H9 (cell line): Measurements from ENCODE around the gene MGA. TPM values are rescaled to one million over a fixed set of nuclear protein-coding genes. Genes with fewer than 3 reads are reported as not detected.

ENCODE experiments used
- DNase-seq: peaks from one replicate; pipeline ENCODE4 v3.0.0-alpha.2; 2017
- H2AFZ ChIP-seq: one replicate; pipeline ENCODE4 v1.6.1; 2013; ENCODE audit warnings: mild to moderate bottlenecking, low read length, control low read depth, moderate library complexity
- H2AK5ac ChIP-seq: 2 replicates; pipeline ENCODE4 v1.6.1; 2013; ENCODE audit warnings: low read length, control low read depth, mixed read lengths; ENCODE audit not compliant: insufficient read length
- H2BK120ac ChIP-seq: one replicate; pipeline ENCODE4 v1.6.1; 2013; ENCODE audit warnings: low read depth, mild to moderate bottlenecking, low read length, control low read depth, inconsistent platforms; ENCODE audit not compliant: poor library complexity, severe bottlenecking
- H2BK12ac ChIP-seq: 2 replicates; pipeline ENCODE4 v1.6.1; 2013; ENCODE audit warnings: low read length, control low read depth, mixed read lengths, low read depth; ENCODE audit not compliant: insufficient read length
- H2BK15ac ChIP-seq: 2 replicates; pipeline ENCODE4 v1.6.1; 2013; ENCODE audit warnings: low read depth, low read length, control low read depth
- H2BK20ac ChIP-seq: one replicate; pipeline ENCODE4 v1.6.1; 2013; ENCODE audit warnings: low read depth, mild to moderate bottlenecking, low read length, control low read depth, inconsistent platforms; ENCODE audit not compliant: poor library complexity, severe bottlenecking
- H2BK5ac ChIP-seq: 2 replicates; pipeline ENCODE4 v1.6.1; 2013; ENCODE audit warnings: low read length, control low read depth, mixed read lengths; ENCODE audit not compliant: insufficient read length
- H3K14ac ChIP-seq: 2 replicates; pipeline ENCODE4 v1.6.1; 2013; ENCODE audit warnings: low read length, control low read depth; ENCODE audit not compliant: insufficient read depth
- H3K18ac ChIP-seq: 2 replicates; pipeline ENCODE4 v1.6.1; 2013; ENCODE audit warnings: low read depth, mild to moderate bottlenecking, mixed read lengths, low read length, control low read depth; ENCODE audit not compliant: insufficient read length
- H3K23ac ChIP-seq: 2 replicates; pipeline ENCODE4 v1.6.1; 2013; ENCODE audit warnings: low read length, control low read depth, mixed read lengths, low read depth; ENCODE audit not compliant: insufficient read length
- H3K23me2 ChIP-seq: 2 replicates; pipeline ENCODE4 v1.6.1; 2013; ENCODE audit warnings: low read depth, mild to moderate bottlenecking, mixed read lengths, low read length, control low read depth; ENCODE audit not compliant: insufficient read length, poor library complexity, severe bottlenecking
- H3K27ac ChIP-seq: 2 replicates; pipeline ENCODE4 v1.5.1; 2013; ENCODE audit warnings: low read length, control low read depth, mixed read lengths, low read depth; ENCODE audit not compliant: insufficient read length
- H3K27me3 ChIP-seq: 2 replicates; pipeline ENCODE4 v1.6.1; 2013; ENCODE audit warnings: low read length, control low read depth, inconsistent platforms; ENCODE audit not compliant: insufficient read depth
- H3K4ac ChIP-seq: 2 replicates; pipeline ENCODE4 v1.6.1; 2013; ENCODE audit warnings: low read depth, mild to moderate bottlenecking, control low read depth, inconsistent platforms, low read length, moderate library complexity
- H3K4me1 ChIP-seq: 2 replicates; pipeline ENCODE4 v1.6.1; 2013; ENCODE audit warnings: low read length, control low read depth, inconsistent platforms; ENCODE audit not compliant: insufficient read depth
- H3K4me2 ChIP-seq: 2 replicates; pipeline ENCODE4 v1.6.1; 2013; ENCODE audit warnings: low read length, control low read depth, mixed read lengths; ENCODE audit not compliant: insufficient read length, insufficient read depth
- H3K56ac ChIP-seq: 2 replicates; pipeline ENCODE4 v1.6.1; 2013; ENCODE audit warnings: low read depth, mild to moderate bottlenecking, mixed read lengths, low read length, control low read depth; ENCODE audit not compliant: insufficient read length
- H3K79me1 ChIP-seq: 2 replicates; pipeline ENCODE4 v1.6.1; 2013; ENCODE audit warnings: low read depth, mild to moderate bottlenecking, moderate library complexity, low read length, control low read depth, inconsistent platforms; ENCODE audit not compliant: insufficient read depth, poor library complexity, severe bottlenecking
- H3K79me2 ChIP-seq: 2 replicates; pipeline ENCODE4 v1.6.1; 2013; ENCODE audit warnings: low read length, control low read depth, inconsistent platforms; ENCODE audit not compliant: insufficient read depth
- H3K9ac ChIP-seq: 2 replicates; pipeline ENCODE4 v1.6.1; 2013; ENCODE audit warnings: low read length, control low read depth, mixed read lengths; ENCODE audit not compliant: insufficient read length; ENCODE audit errors: extremely low read depth
- H3K9me3 ChIP-seq: one replicate; pipeline ENCODE4 v1.6.1; 2013; ENCODE audit warnings: low read depth, low read length, inconsistent platforms; ENCODE audit not compliant: control insufficient read depth
- H3T11ph ChIP-seq: one replicate; pipeline ENCODE4 v1.6.1; 2013; ENCODE audit warnings: mild to moderate bottlenecking, low read length, control low read depth, inconsistent platforms
- H4K20me1 ChIP-seq: one replicate; pipeline ENCODE4 v1.6.1; 2013; ENCODE audit not compliant: control insufficient read depth, insufficient read length, insufficient read depth
- H4K5ac ChIP-seq: 2 replicates; pipeline ENCODE4 v1.6.1; 2013; ENCODE audit warnings: low read depth, mild to moderate bottlenecking, mixed read lengths, low read length, control low read depth; ENCODE audit not compliant: insufficient read length
- H4K8ac ChIP-seq: replicated peaks from 2 replicates; pipeline ENCODE4 v1.6.1; 2013; ENCODE audit warnings: low read length, control low read depth, mixed read lengths, low read depth; ENCODE audit not compliant: insufficient read length
- H4K91ac ChIP-seq: 2 replicates; pipeline ENCODE4 v1.6.1; 2013; ENCODE audit warnings: low read depth, mild to moderate bottlenecking, moderate library complexity, mixed read lengths, low read length, control low read depth; ENCODE audit not compliant: insufficient read length
- H3K27ac Mint-ChIP-seq, 3 experiments: 2 replicates in 2 of 3; 3 replicates in 1 of 3; pipeline ENCODE4 v1.8.0; 2020 to 2021; ENCODE audit warnings: mixed read lengths in 3 of 3, mild to moderate bottlenecking in 1 of 3, moderate library complexity in 1 of 3
- H3K27me3 Mint-ChIP-seq: 2 replicates; pipeline ENCODE4 v1.8.0; 2021; ENCODE audit warnings: low read depth, mild to moderate bottlenecking, moderate library complexity, mixed read lengths
- H3K36me3 Mint-ChIP-seq, 3 experiments: 2 replicates in 2 of 3; 3 replicates in 1 of 3; pipeline ENCODE4 v1.8.0; 2020 to 2021; ENCODE audit warnings: low read depth in 3 of 3, mixed read lengths in 3 of 3; ENCODE audit not compliant: insufficient read depth in 1 of 3
- H3K4me1 Mint-ChIP-seq, 2 experiments: 2 replicates each; pipeline ENCODE4 v1.8.0; 2020; ENCODE audit warnings: mixed read lengths in 2 of 2
- H3K4me3 Mint-ChIP-seq, 2 experiments: 2 replicates in 1 of 2; 3 replicates in 1 of 2; pipeline ENCODE4 v1.8.0; 2020 to 2021; ENCODE audit warnings: mild to moderate bottlenecking in 2 of 2, mixed read lengths in 2 of 2, moderate library complexity in 1 of 2
- H3K9me3 Mint-ChIP-seq, 2 experiments: 2 replicates in 1 of 2; 3 replicates in 1 of 2; pipeline ENCODE4 v1.8.0; 2020; ENCODE audit warnings: mild to moderate bottlenecking in 2 of 2, mixed read lengths in 2 of 2, moderate library complexity in 1 of 2
- WGBS: extraction: QIAGEN DNeasy Blood & Tissue Kit; methylation state at CpG from one replicate; pipeline ENCODE4 v1.1.7; 2013; ENCODE audit warnings: missing lambda C conversion rate, low lambda C conversion rate, mixed read lengths; ENCODE audit not compliant: insufficient read length; ENCODE audit errors: extremely low coverage; 5-methylcytosine and 5-hydroxymethylcytosine counted together
- total RNA-seq: library from RNA; stranded (reverse); gene quantifications from 2 replicates; pipeline ENCODE4 v1.2.1, GENCODE V29; 2021
- TF ChIP-seq, protein P1 (sequence below): fragments of 200-600 bp; sonication (generic); conservative IDR thresholded peaks from 3 replicates; pipeline ENCODE4 v1.8.0; 2021; ENCODE audit warnings: antibody characterized with exemption, mild to moderate bottlenecking

The MGA gene
- total RNA-seq, 1 experiment from 2014 or later = 62.7 TPM

DNA sequence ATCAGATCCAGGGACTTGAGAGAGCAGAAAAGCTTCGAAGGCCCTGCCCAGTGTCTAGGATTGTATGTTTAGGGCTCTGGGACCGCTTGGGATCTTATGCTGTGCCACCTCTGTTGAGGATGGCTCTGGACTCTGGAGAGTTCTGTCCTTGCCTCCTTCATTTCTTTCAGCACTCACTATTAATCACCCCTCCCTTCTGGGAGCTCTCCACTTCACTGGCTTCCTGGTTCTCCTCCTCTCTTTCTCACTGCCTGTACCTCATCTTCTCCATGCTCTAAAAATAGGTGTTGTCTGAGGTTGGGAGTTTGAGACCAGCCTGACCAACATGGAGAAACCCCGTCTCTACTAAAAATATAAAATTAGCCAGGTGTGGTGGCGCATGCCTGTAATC is 131.3 kb downstream of the MGA start:
- Histone ChIP-seq H2BK5ac (no peak overlapping the region), H3K4me2 (no peak overlapping the region), H4K20me1 (no peaks in the 10 kb centered on the region), H3K23me2 (no peaks in the 10 kb centered on the region), H2AFZ (no peak overlapping the region), H2AK5ac (no peak overlapping the region), H3K4me1 (peaks cover 22% of the 10 kb centered on the region), H3K9me3 (no peaks in the 10 kb centered on the region), H3K27me3 (no peaks in the 10 kb centered on the region), H2BK120ac (no peak overlapping the region), H4K91ac (no peak overlapping the region), H3K18ac (no peak overlapping the region), H3K79me1 (no peaks in the 10 kb centered on the region), H3K79me2 (no peaks in the 10 kb centered on the region; the same call in 1 of the 2 replicates), H3K4ac (no peak overlapping the region), H3K56ac (no peak overlapping the region), H3K27ac (no peak overlapping the region), H2BK12ac (no peak overlapping the region), H4K8ac (no peak overlapping the region), H3K14ac (peak overlapping the region; percentile 79; the same call in 1 of the 2 replicates), H3T11ph (no peak overlapping the region), H2BK20ac (no peak overlapping the region), H4K5ac (peak overlapping the region; percentile 36), H2BK15ac (no peak overlapping the region), H3K9ac (no peak overlapping the region), H3K23ac (no peak overlapping the region)
- whole genome bisulfite sequencing = no CpG with 5 or more reads among the region's 4 CpGs
- no peaks in the 10 kb centered on the region for H3K27me3 Mint-ChIP-seq
- H3K27ac Mint-ChIP-seq = peak overlapping the region in 2 of 3 experiments; percentile 25 to 31; a peak in 1 of 7 replicates
- no peaks in the 10 kb centered on the region for H3K9me3 Mint-ChIP-seq
- TF ChIP-seq, protein P1, sequence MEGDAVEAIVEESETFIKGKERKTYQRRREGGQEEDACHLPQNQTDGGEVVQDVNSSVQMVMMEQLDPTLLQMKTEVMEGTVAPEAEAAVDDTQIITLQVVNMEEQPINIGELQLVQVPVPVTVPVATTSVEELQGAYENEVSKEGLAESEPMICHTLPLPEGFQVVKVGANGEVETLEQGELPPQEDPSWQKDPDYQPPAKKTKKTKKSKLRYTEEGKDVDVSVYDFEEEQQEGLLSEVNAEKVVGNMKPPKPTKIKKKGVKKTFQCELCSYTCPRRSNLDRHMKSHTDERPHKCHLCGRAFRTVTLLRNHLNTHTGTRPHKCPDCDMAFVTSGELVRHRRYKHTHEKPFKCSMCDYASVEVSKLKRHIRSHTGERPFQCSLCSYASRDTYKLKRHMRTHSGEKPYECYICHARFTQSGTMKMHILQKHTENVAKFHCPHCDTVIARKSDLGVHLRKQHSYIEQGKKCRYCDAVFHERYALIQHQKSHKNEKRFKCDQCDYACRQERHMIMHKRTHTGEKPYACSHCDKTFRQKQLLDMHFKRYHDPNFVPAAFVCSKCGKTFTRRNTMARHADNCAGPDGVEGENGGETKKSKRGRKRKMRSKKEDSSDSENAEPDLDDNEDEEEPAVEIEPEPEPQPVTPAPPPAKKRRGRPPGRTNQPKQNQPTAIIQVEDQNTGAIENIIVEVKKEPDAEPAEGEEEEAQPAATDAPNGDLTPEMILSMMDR = no peak
- H3K4me3 Mint-ChIP-seq = no peak overlapping the region
- peaks cover 28 to 31% of the 10 kb centered on the region in 2 experiments for H3K4me1 Mint-ChIP-seq
- no peak for DNase-seq
- no peaks in the 10 kb centered on the region for H3K36me3 Mint-ChIP-seq
